Lung (tissue), 12 donors: ENCODE data around the gene GNG8. TPM values are rescaled to one million over a fixed set of nuclear protein-coding genes. Genes with fewer than 3 reads are reported as not detected.
A peak's percentile ranks its signal among the peaks of the same experiment; 100 is the strongest.
"Not testable (repeated sequence)": the region's sequence is repeated elsewhere in the genome, so short reads cannot be mapped to it uniquely, and the experiment has no call there.

Experiments used
- ATAC-seq: fragments of 200-7000 bp; cut with Tn5 transposase; one replicate; pipeline ENCODE4 v1.9.1; 2020; ENCODE audit warnings: moderate number of reproducible peaks; ENCODE audit not compliant: insufficient read depth, low FRiP score
- DNase-seq, 3 donors: peaks; one replicate each; pipeline ENCODE4 v3.0.0-alpha.2; 2013 to 2017
- H3K27ac ChIP-seq, 2 donors: one replicate each; pipeline ENCODE4 v1.5.1; 2013; ENCODE audit warnings: mild to moderate bottlenecking in 2 of 2, moderate library complexity in 2 of 2, control low read depth in 1 of 2, inconsistent platforms in 1 of 2, low read depth in 1 of 2, low read length in 1 of 2
- H3K27me3 ChIP-seq, 3 donors: one replicate each; pipeline ENCODE4 v1.5.1; 2013; ENCODE audit warnings: low read length in 2 of 3; ENCODE audit not compliant: control insufficient read depth in 3 of 3, insufficient read depth in 3 of 3
- H3K36me3 ChIP-seq, 4 donors: one replicate each; pipeline ENCODE4 v1.5.1; 2013; ENCODE audit warnings: low read length in 4 of 4, mild to moderate bottlenecking in 1 of 4, moderate library complexity in 1 of 4; ENCODE audit not compliant: control insufficient read depth in 4 of 4, insufficient read depth in 4 of 4
- H3K4me1 ChIP-seq, 5 donors: one replicate each; pipeline ENCODE4 v1.5.1; 2013; ENCODE audit warnings: low read length in 5 of 5, mild to moderate bottlenecking in 2 of 5, moderate library complexity in 1 of 5; ENCODE audit not compliant: control insufficient read depth in 5 of 5, insufficient read depth in 5 of 5
- H3K4me3 ChIP-seq: one replicate; pipeline ENCODE4 v1.5.1; 2013; ENCODE audit warnings: mild to moderate bottlenecking, control low read depth, moderate library complexity
- H3K9ac ChIP-seq, 2 donors: one replicate each; pipeline ENCODE4 v1.5.1; 2013; ENCODE audit warnings: low read length in 2 of 2, control low read depth in 1 of 2; ENCODE audit not compliant: insufficient read depth in 1 of 2
- H3K9me3 ChIP-seq, 4 donors: one replicate each; pipeline ENCODE4 v1.5.1; 2013; ENCODE audit warnings: low read length in 3 of 4, mild to moderate bottlenecking in 1 of 4, moderate library complexity in 1 of 4; ENCODE audit not compliant: control insufficient read depth in 4 of 4, insufficient read depth in 3 of 4
- CTCF ChIP-seq: IDR thresholded peaks from 2 replicates; pipeline ENCODE4 v1.5.1; 2012; ENCODE audit warnings: mild to moderate bottlenecking; ENCODE audit errors: control extremely low read depth, extremely low read depth
- WGBS, 2 donors: extraction: QIAGEN DNeasy Blood & Tissue Kit; methylation state at CpG; one replicate each; pipeline ENCODE4 v1.1.7; 2013; 5-methylcytosine and 5-hydroxymethylcytosine counted together
- polyA plus RNA-seq, 2 donors: library from polyadenylated mRNA; stranded (reverse); fragments of 200-250 nt; gene quantifications; one replicate each; pipeline ENCODE4 v1.2.1, GENCODE V29; 2013
- total RNA-seq, 2 donors: library from RNA; depleted of rRNA in 1 of 2; stranded (reverse); fragments of >200 nt in 1 of 2; gene quantifications; one replicate each; pipeline ENCODE4 v1.2.1, GENCODE V29; 2014 to 2021
- donor health status: control.
- donor health status: control.
- donor health status: Bipolar disorder and iron deficiency.
- donor health status: healthy.
- donor health status: DM: yes; HTN: yes; CAD: no.

The GNG8 gene
- total and polyA plus RNA-seq, 4 donors, result not detected

GRCh38 chr19:46631481-46631880, 4.5 kb downstream of the GNG8 start:
- Histone ChIP-seq H3K4me1 (peaks cover 2 to 43% (median 16%) of the 10 kb centered on the region in 5 donors), H3K4me3 (no peak overlapping the region), H3K27me3 (peaks cover 0 to 9% (median 0%) of the 10 kb centered on the region in 3 donors), H3K36me3 (no peaks in the 10 kb centered on the region), H3K27ac (no peak overlapping the region), H3K9ac (no peak overlapping the region), H3K9me3 (no peaks in the 10 kb centered on the region)
- 59 to 68% methylated on average over 6 of the region's 6 CpGs for whole genome bisulfite sequencing, 2 donors
- DNase-seq (peak in 1 of 3 donors; percentile 38), ATAC-seq (no peak)
- no peak for TF ChIP-seq CTCF

- 65 to 80% methylated on average over 14 of the region's 14 CpGs for WGBS, 2 donors
- H3K27me3 ChIP-seq, result peaks cover 0 to 8% (median 0%) of the 10 kb centered on the region in 3 donors
- ATAC-seq (no peak), DNase-seq (peak in 1 of 3 donors; percentile 61)
- no peak overlapping the region for H3K4me3 ChIP-seq
- no peaks in the 10 kb centered on the region for H3K36me3 ChIP-seq
- peak overlapping the region in 1 of 2 donors; percentile 7 for H3K27ac ChIP-seq
- no peak overlapping the region for H3K9ac ChIP-seq
- peaks cover 8 to 43% (median 24%) of the 10 kb centered on the region in 5 donors for H3K4me1 ChIP-seq
- no peak for TF ChIP-seq CTCF
- H3K9me3 ChIP-seq, result no peaks in the 10 kb centered on the region
These were observed 5.3 kb downstream of the GNG8 start for GRCh38 chr19:46630586-46631205.

GRCh38 chr19:46629546-46630025, 6.4 kb downstream of the GNG8 start:
- DNase-seq, result peak in 2 of 3 donors; percentile 51 to 64
- Histone ChIP-seq H3K36me3 (no peaks in the 10 kb centered on the region), H3K9ac (no peak overlapping the region), H3K27me3 (peaks cover 0 to 3% (median 0%) of the 10 kb centered on the region in 3 donors), H3K4me1 (peaks cover 8 to 49% (median 21%) of the 10 kb centered on the region in 5 donors), H3K27ac (peak overlapping the region in 1 of 2 donors; percentile 83), H3K9me3 (no peaks in the 10 kb centered on the region), H3K4me3 (no peak overlapping the region)
- 59 to 60% methylated on average over 15 of the region's 15 CpGs for WGBS, 2 donors
- no peak for TF ChIP-seq CTCF
- no peak for ATAC-seq

GRCh38 chr19:46628970-46629369, 7.0 kb downstream of the GNG8 start:
- peaks cover 8 to 52% (median 27%) of the 10 kb centered on the region in 5 donors for H3K4me1 ChIP-seq
- H3K36me3 ChIP-seq, H3K9me3 ChIP-seq, H3K27ac ChIP-seq, H3K9ac ChIP-seq, ATAC-seq, H3K27me3 ChIP-seq, H3K4me3 ChIP-seq, DNase-seq: not testable (repeated sequence)
- 90% methylated on average over 7 of the region's 7 CpGs for WGBS, 2 donors
